DOHH2 (cell line): Measurements from ENCODE around the gene FGGY.

Experiments used
- H3F3A ChIP-seq: fragments of 200-600 bp; sonication (generic), shearing (Covaris generic); 2 replicates; pipeline ENCODE4 v1.6.0; 2016; ENCODE audit warnings: antibody characterized with exemption, mild to moderate bottlenecking; ENCODE audit not compliant: control insufficient read depth, insufficient read depth
- H3K27ac ChIP-seq: fragments of 200-600 bp; sonication (generic); 2 replicates; pipeline ENCODE4 v1.5.1; 2014; ENCODE audit warnings: low read depth, mild to moderate bottlenecking, low read length, moderate library complexity
- H3K27me3 ChIP-seq: fragments of 200-600 bp; sonication (generic); 2 replicates; pipeline ENCODE4 v1.6.1; 2014; ENCODE audit warnings: mild to moderate bottlenecking, low read length, mixed read lengths; ENCODE audit not compliant: control insufficient read depth
- H3K36me3 ChIP-seq: fragments of 200-600 bp; sonication (generic); 2 replicates; pipeline ENCODE4 v1.6.1; 2014; ENCODE audit warnings: mild to moderate bottlenecking, low read length, moderate library complexity, mixed read lengths; ENCODE audit not compliant: control insufficient read depth
- H3K4me1 ChIP-seq: fragments of 200-600 bp; sonication (generic); 2 replicates; pipeline ENCODE4 v1.6.1; 2014; ENCODE audit warnings: mild to moderate bottlenecking, low read length, mixed read lengths; ENCODE audit not compliant: control insufficient read depth
- H3K4me2 ChIP-seq: fragments of 200-600 bp; sonication (generic); 2 replicates; pipeline ENCODE4 v1.6.0; 2014; ENCODE audit warnings: mild to moderate bottlenecking, low read length, moderate library complexity
- H3K4me3 ChIP-seq: fragments of 200-600 bp; sonication (generic); 2 replicates; pipeline ENCODE4 v1.5.1; 2014; ENCODE audit warnings: mild to moderate bottlenecking, low read length, mixed read lengths
- H3K79me2 ChIP-seq: fragments of 200-600 bp; sonication (generic); 2 replicates; pipeline ENCODE4 v1.6.1; 2014; ENCODE audit warnings: mild to moderate bottlenecking, low read length, mixed read lengths; ENCODE audit not compliant: control insufficient read depth
- H3K9me2 ChIP-seq: fragments of 200-600 bp; sonication (generic); replicated peaks from 2 replicates; pipeline ENCODE4 v1.6.1; 2014; ENCODE audit warnings: mild to moderate bottlenecking, low read length, mixed read lengths; ENCODE audit not compliant: control insufficient read depth
- H3K9me3 ChIP-seq: fragments of 200-600 bp; sonication (generic); 2 replicates; pipeline ENCODE4 v1.6.1; 2014; ENCODE audit warnings: antibody characterized with exemption, low read length, mixed read lengths; ENCODE audit not compliant: control insufficient read depth, insufficient read depth
- H4K20me1 ChIP-seq: fragments of 200-600 bp; sonication (generic); 2 replicates; pipeline ENCODE4 v1.6.0; 2014; ENCODE audit warnings: low read depth, mild to moderate bottlenecking, antibody characterized with exemption, low read length, moderate library complexity; ENCODE audit not compliant: control insufficient read depth, insufficient read depth
- CTCF ChIP-seq: fragments of 200-600 bp; sonication (generic); IDR thresholded peaks from one replicate; pipeline ENCODE4 v1.5.1; 2014; ENCODE audit warnings: antibody characterized with exemption, mild to moderate bottlenecking, low read depth, low read length; ENCODE audit not compliant: poor library complexity, severe bottlenecking
- EZH2phosphoT487 ChIP-seq: fragments of 200-600 bp; sonication (generic); IDR thresholded peaks from 2 replicates; pipeline ENCODE4 v1.6.1; 2017; ENCODE audit warnings: borderline replicate concordance, mild to moderate bottlenecking, antibody characterized with exemption, low read length, moderate library complexity, mixed read lengths

Gene FGGY

GRCh38 chr1:59560807-59561450 lies 264.0 kb downstream of the FGGY start:
- Histone ChIP-seq H3K79me2 (no peaks in the 10 kb centered on the region), H4K20me1 (no peaks in the 10 kb centered on the region), H3K27ac (no peak overlapping the region), H3K4me3 (no peak overlapping the region), H3K9me2 (no peaks in the 10 kb centered on the region), H3K9me3 (no peaks in the 10 kb centered on the region), H3K4me1 (peaks cover 5% of the 10 kb centered on the region; the same call in 1 of the 2 replicates), H3K27me3 (no peaks in the 10 kb centered on the region), H3F3A (no peaks in the 10 kb centered on the region), H3K4me2 (no peak overlapping the region), H3K36me3 (no peaks in the 10 kb centered on the region)
- no peak for TF ChIP-seq CTCF
- TF ChIP-seq EZH2phosphoT487: no peak

DNA sequence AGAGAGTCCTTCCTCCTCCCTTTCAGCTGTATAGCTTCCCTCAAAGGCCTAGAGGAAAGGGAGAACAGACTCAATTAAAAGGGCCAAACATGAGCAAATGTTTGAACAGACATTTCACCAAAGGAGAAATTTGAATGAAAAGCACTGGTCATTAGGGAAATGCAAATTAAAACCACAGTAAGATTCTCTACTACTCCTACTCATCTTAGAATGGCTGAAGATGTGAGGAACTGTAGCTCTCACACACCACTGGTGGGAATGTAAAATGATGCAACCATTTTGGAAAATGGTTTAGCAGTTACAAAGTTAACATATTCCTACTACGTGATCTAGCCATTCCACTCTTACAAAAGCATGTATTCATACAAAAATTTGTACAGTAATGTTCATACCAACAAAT lies 264.9 kb downstream of the FGGY start:
- Histone ChIP-seq H3K4me1 (peaks cover 5% of the 10 kb centered on the region; the same call in 1 of the 2 replicates), H3K4me2 (no peak overlapping the region), H3K9me3 (no peaks in the 10 kb centered on the region), H3K79me2 (no peaks in the 10 kb centered on the region), H3K36me3 (no peaks in the 10 kb centered on the region), H3K9me2 (no peaks in the 10 kb centered on the region), H3K4me3 (no peak overlapping the region), H3K27me3 (no peaks in the 10 kb centered on the region), H4K20me1 (no peaks in the 10 kb centered on the region), H3K27ac (no peak overlapping the region), H3F3A (no peaks in the 10 kb centered on the region)
- TF ChIP-seq EZH2phosphoT487: no peak
- no peak for TF ChIP-seq CTCF

DNA sequence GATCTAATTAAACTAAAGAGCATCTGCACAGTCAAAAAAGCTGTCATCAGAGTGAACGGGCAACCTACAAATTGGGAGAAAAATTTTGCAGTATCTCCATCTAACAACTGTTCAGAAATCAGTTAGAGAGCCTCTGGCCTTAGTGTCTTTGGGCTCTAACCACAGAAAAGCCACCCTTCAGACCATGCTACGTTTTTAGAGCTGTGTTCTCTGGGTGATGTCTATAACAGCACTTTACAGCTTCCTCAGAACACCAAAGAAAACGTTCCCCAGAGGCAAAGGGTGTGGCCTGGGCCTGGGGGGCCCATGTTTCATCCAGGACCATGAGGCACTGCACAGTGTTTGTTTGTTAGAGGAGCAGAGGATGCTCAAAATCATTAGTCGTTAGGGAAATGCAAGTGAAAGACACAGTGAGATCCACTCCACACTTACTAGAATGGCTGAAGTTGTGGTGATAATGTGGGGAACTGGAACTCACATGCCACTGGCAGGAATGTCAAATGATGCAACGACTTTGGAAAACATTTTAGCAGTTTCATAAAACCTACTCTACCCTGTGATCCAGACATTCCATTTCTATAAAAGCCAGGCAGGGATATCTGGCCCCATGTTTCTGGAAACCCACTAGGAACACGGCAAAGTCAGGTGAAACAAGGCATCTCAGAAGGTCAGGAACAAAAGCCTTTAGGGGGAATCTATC lies 267.4 kb downstream of the FGGY start:
- no peak overlapping the region for H3K27ac ChIP-seq
- no peak overlapping the region for H3K4me2 ChIP-seq
- TF ChIP-seq EZH2phosphoT487: no peak
- no peak for TF ChIP-seq CTCF

More for the DNA sequence above, 267.4 kb downstream of the FGGY start:
- Histone ChIP-seq H3K4me1 (peaks cover 5% of the 10 kb centered on the region; the same call in 1 of the 2 replicates), H3K9me3 (no peaks in the 10 kb centered on the region), H3K36me3 (no peaks in the 10 kb centered on the region), H4K20me1 (no peaks in the 10 kb centered on the region), H3K4me3 (no peak overlapping the region), H3K9me2 (no peaks in the 10 kb centered on the region), H3F3A (no peaks in the 10 kb centered on the region), H3K27me3 (no peaks in the 10 kb centered on the region), H3K79me2 (no peaks in the 10 kb centered on the region)
